HepG2 (cell line): ENCODE measurements around the gene TTPAL. TPM values are rescaled to one million over a fixed set of nuclear protein-coding genes. Genes with fewer than 3 reads are reported as not detected.

ENCODE experiments used
- ATAD3A ChIP-seq: sonication (generic); formaldehyde crosslinking; IDR thresholded peaks from 2 replicates; pipeline ENCODE4 v1.4.0; 2020; ENCODE audit warnings: missing genetic modification reagents
- FOSL2 ChIP-seq: sonication (generic); formaldehyde crosslinking; IDR thresholded peaks from 2 replicates; pipeline ENCODE4 v1.4.0; 2020; ENCODE audit warnings: missing genetic modification reagents
- FOXO1 ChIP-seq: sonication (generic); formaldehyde crosslinking; IDR thresholded peaks from 2 replicates; pipeline ENCODE4 v1.4.0; 2020; ENCODE audit warnings: missing genetic modification reagents
- HDAC2 ChIP-seq: sonication (generic); formaldehyde crosslinking; IDR thresholded peaks from 2 replicates; pipeline ENCODE4 v1.4.0; 2020; ENCODE audit warnings: missing genetic modification reagents
- HNRNPUL1 ChIP-seq: fragments of 200-400 bp; formaldehyde crosslinking; IDR thresholded peaks from 2 replicates; pipeline ENCODE4 v1.6.1; 2017; ENCODE audit warnings: low read depth, mild to moderate bottlenecking, low read length, moderate library complexity
- IKZF1 ChIP-seq: fragments of 450-650 bp; IDR thresholded peaks from 2 replicates; pipeline ENCODE4 v1.7.1; 2016
- KAT7 ChIP-seq: IDR thresholded peaks from 2 replicates; pipeline ENCODE4 v1.6.1; 2018; ENCODE audit warnings: borderline replicate concordance, missing compliant biosample characterization
- KDM5B ChIP-seq: sonication (generic); formaldehyde crosslinking; IDR thresholded peaks from 2 replicates; pipeline ENCODE4 v1.4.0; 2020; ENCODE audit warnings: missing genetic modification reagents, mild to moderate bottlenecking, borderline replicate concordance
- KLF16 ChIP-seq, 2 experiments: sonication (generic) in 1 of 2; formaldehyde crosslinking in 1 of 2; IDR thresholded peaks; 2 replicates each; pipeline versions ENCODE4 v1.6.1 to v1.8.0; 2016 to 2023; ENCODE audit warnings: missing genetic modification reagents in 2 of 2, missing compliant biosample characterization in 1 of 2
- NFE2 ChIP-seq: sonication (generic); formaldehyde crosslinking; IDR thresholded peaks from 2 replicates; pipeline ENCODE4 v1.4.0; 2020; ENCODE audit warnings: missing genetic modification reagents
- NFE2L1 ChIP-seq: sonication (generic); formaldehyde crosslinking; IDR thresholded peaks from 2 replicates; pipeline ENCODE4 v1.4.0; 2020; ENCODE audit warnings: missing genetic modification reagents, mild to moderate bottlenecking, borderline replicate concordance
- POLR2AphosphoS2 ChIP-seq: IDR thresholded peaks from 2 replicates; pipeline ENCODE4 v1.6.1; 2011; ENCODE audit warnings: low read depth, low read length, improper control_type of control experiment
- RFX1 ChIP-seq: fragments of 450-650 bp; IDR thresholded peaks from 2 replicates; pipeline ENCODE4 v1.6.1; 2017
- SCMH1 ChIP-seq: sonication (generic); formaldehyde crosslinking; IDR thresholded peaks from 2 replicates; pipeline ENCODE4 v1.9.0; 2021; ENCODE audit warnings: missing genetic modification reagents, mild to moderate bottlenecking, borderline replicate concordance
- SNRNP70 ChIP-seq: fragments of 200-400 bp; formaldehyde crosslinking; IDR thresholded peaks from 2 replicates; pipeline ENCODE4 v1.6.1; 2017; ENCODE audit warnings: mild to moderate bottlenecking, low read depth, low read length, moderate library complexity
- SRSF1 ChIP-seq: fragments of 200-400 bp; formaldehyde crosslinking; optimal IDR thresholded peaks from 2 replicates; pipeline ENCODE3; 2017; ENCODE audit warnings: mild to moderate bottlenecking, low read depth, low read length, moderate library complexity
- XBP1 ChIP-seq: sonication (generic); formaldehyde crosslinking; IDR thresholded peaks from 2 replicates; pipeline ENCODE4 v1.5.0; 2020; ENCODE audit warnings: missing genetic modification reagents
- ZBTB3 ChIP-seq: sonication (generic); formaldehyde crosslinking; IDR thresholded peaks from 2 replicates; pipeline ENCODE4 v1.4.0; 2020; ENCODE audit warnings: low read depth, mild to moderate bottlenecking, moderate library complexity, missing genetic modification reagents, borderline replicate concordance
- ZFP36L2 ChIP-seq: sonication (generic); formaldehyde crosslinking; IDR thresholded peaks from 2 replicates; pipeline ENCODE4 v1.4.0; 2020; ENCODE audit warnings: missing genetic modification reagents
- ZFP82 ChIP-seq: sonication (generic); formaldehyde crosslinking; IDR thresholded peaks from 2 replicates; pipeline ENCODE4 v1.5.1; 2020; ENCODE audit warnings: mild to moderate bottlenecking, missing genetic modification reagents, borderline replicate concordance
- ZNF20 ChIP-seq: sonication (generic); formaldehyde crosslinking; IDR thresholded peaks from 2 replicates; pipeline ENCODE4 v1.4.0; 2020; ENCODE audit warnings: mild to moderate bottlenecking, moderate library complexity, missing genetic modification reagents
- ZNF251 ChIP-seq: sonication (generic); formaldehyde crosslinking; IDR thresholded peaks from 2 replicates; pipeline ENCODE4 v1.9.0; 2021; ENCODE audit warnings: mild to moderate bottlenecking, missing genetic modification reagents
- ZNF329 ChIP-seq: sonication (generic); formaldehyde crosslinking; IDR thresholded peaks from 2 replicates; pipeline ENCODE4 v1.9.0; 2021; ENCODE audit warnings: low read depth, mild to moderate bottlenecking, missing genetic modification reagents
- ZNF543 ChIP-seq: sonication (generic); formaldehyde crosslinking; IDR thresholded peaks from 2 replicates; pipeline ENCODE4 v1.4.0; 2020; ENCODE audit warnings: mild to moderate bottlenecking, missing genetic modification reagents
- ZNF75D ChIP-seq: sonication (generic); formaldehyde crosslinking; IDR thresholded peaks from 2 replicates; pipeline ENCODE4 v1.8.1; 2023; ENCODE audit warnings: missing genetic modification reagents, mild to moderate bottlenecking, borderline replicate concordance
- ZNF788 ChIP-seq: sonication (generic); formaldehyde crosslinking; IDR thresholded peaks from 2 replicates; pipeline ENCODE4 v1.5.0; 2020; ENCODE audit warnings: mild to moderate bottlenecking, missing genetic modification reagents, borderline replicate concordance
- polyA plus RNA-seq, 8 experiments: library from polyadenylated mRNA; depleted of rRNA in 3 of 8; stranded (reverse) in 7 of 8; unstranded in 1 of 8; fragments of >200 nt; fragmentation: Illumina TruSeq in 4 of 8; extraction: Trizol in 4 of 8; gene quantifications; 2 replicates each; pipeline versions ENCODE4 v1.2.1 to v1.2.3, GENCODE V29; 2011 to 2016; ENCODE audit warnings: low read depth in 4 of 8, missing spikeins in 1 of 8, mixed read lengths in 1 of 8; ENCODE audit not compliant: insufficient read depth in 1 of 8
- total RNA-seq, 5 experiments: library from RNA; depleted of rRNA; stranded (reverse); fragments of >200 nt; fragmentation: Illumina TruSeq; extraction: Trizol; gene quantifications; 2 replicates each; pipeline ENCODE4 v1.2.3, GENCODE V29; 2016; ENCODE audit warnings: low read depth in 1 of 5
- TF ChIP-seq, protein P1 (sequence below): sonication (generic); formaldehyde crosslinking; IDR thresholded peaks from 2 replicates; pipeline ENCODE4 v1.5.0; 2020; ENCODE audit warnings: mild to moderate bottlenecking, missing genetic modification reagents

TTPAL gene
- total and polyA plus RNA-seq, 2 of the 13 experiments (the other 11 are each of a cell fraction or from before 2014, with no cell fraction given) = 4.3 to 18.8 TPM

DNA sequence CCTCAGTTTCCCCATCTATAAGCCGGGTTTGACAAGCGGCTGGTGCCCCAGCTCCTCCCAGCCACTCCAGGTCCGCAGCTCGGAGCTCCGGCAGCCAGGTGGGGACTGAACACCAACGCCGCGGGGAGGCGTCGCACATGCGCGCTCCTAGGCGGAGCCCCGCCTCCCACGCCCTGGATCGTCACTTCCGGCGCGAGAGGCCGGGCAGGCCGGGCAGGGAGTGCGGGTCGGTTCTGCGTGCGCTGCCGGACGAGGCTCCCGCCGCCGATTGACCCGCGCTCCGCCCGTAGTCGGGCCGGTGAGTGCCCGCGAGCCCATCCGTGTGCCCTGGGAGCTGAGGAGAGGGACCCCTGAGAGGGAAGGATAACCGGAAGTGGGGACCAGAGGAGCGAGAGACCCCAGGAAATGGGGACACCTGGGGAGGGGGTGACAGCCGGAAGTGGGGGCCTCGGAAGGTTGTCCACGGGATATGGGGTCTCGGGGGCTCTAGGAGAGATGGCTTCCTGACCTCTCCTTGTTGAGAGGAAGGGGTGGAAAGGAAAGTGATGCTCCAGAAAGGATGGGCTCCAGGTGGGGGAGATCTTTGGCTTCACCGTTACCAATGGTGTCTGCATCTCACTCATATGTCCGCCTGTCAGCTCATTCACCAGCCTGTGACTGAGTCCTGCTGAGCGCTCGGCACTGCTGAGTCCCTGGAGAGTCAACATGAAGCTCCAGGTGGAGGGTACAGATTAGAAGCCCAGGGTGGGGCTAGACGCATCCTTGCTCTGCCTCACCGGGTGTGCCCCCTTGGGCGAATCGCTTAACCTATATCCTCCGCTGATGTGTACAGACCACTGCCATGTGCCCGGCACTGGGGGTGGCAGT is at the start of gene TTPAL (continued):
- TF ChIP-seq SCMH1 (CRISPR knock-in tag) = no peak
- TF ChIP-seq HDAC2 (CRISPR knock-in tag) = peak; percentile 82; the same call in 1 of the 2 replicates
- no peak for TF ChIP-seq ZFP36L2
- TF ChIP-seq ZNF788 (CRISPR knock-in tag) = peak; percentile 99
- peak; percentile 99 for TF ChIP-seq KAT7 (CRISPR knock-in tag)
- peak; percentile 64 for TF ChIP-seq FOSL2
- peak; percentile 79; the same call in 1 of the 2 replicates for TF ChIP-seq NFE2L1
- TF ChIP-seq HNRNPUL1 = 0 out of 2 replicates have a peak, but pooled peaks have one; percentile 22
- TF ChIP-seq ATAD3A = peak; percentile 85; the same call in 1 of the 2 replicates
- TF ChIP-seq KLF16 (CRISPR knock-in tag; IDR thresholded peaks at IDR 0.05) = peak in 1 of 2 experiments; percentile 96; a peak in 1 of 4 replicates
- peak; percentile 96 for TF ChIP-seq SRSF1
- TF ChIP-seq POLR2AphosphoS2 = peak; percentile 46
- TF ChIP-seq, protein P1, sequence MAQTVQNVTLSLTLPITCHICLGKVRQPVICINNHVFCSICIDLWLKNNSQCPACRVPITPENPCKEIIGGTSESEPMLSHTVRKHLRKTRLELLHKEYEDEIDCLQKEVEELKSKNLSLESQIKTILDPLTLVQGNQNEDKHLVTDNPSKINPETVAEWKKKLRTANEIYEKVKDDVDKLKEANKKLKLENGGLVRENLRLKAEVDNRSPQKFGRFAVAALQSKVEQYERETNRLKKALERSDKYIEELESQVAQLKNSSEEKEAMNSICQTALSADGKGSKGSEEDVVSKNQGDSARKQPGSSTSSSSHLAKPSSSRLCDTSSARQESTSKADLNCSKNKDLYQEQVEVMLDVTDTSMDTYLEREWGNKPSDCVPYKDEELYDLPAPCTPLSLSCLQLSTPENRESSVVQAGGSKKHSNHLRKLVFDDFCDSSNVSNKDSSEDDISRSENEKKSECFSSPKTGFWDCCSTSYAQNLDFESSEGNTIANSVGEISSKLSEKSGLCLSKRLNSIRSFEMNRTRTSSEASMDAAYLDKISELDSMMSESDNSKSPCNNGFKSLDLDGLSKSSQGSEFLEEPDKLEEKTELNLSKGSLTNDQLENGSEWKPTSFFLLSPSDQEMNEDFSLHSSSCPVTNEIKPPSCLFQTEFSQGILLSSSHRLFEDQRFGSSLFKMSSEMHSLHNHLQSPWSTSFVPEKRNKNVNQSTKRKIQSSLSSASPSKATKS (CRISPR knock-in tag) = no peak
- TF ChIP-seq SNRNP70 = no peak
- no peak for TF ChIP-seq ZFP82 (CRISPR knock-in tag)
- TF ChIP-seq RFX1 = no peak
- TF ChIP-seq FOXO1 (CRISPR knock-in tag) = peak; percentile 92
- no peak for TF ChIP-seq NFE2
- no peak for TF ChIP-seq IKZF1
- no peak for TF ChIP-seq ZNF20 (CRISPR knock-in tag)
- TF ChIP-seq ZNF329 (CRISPR knock-in tag) = peak; percentile 82; the same call in 1 of the 2 replicates
- no peak; the same call in 1 of the 2 replicates for TF ChIP-seq XBP1 (CRISPR knock-in tag)
- peak; percentile 99 for TF ChIP-seq KDM5B (CRISPR knock-in tag)
- TF ChIP-seq ZNF251 (CRISPR knock-in tag) = peak; percentile 96; the same call in 1 of the 2 replicates
- TF ChIP-seq ZNF543 (CRISPR knock-in tag) = peak; percentile 96
- peak; percentile 95; the same call in 1 of the 2 replicates for TF ChIP-seq ZBTB3
- TF ChIP-seq ZNF75D (CRISPR knock-in tag) = no peak; the same call in 1 of the 2 replicates
